Fibroblast of lung (primary cell): ENCODE measurements around the gene STRBP. TPM values are rescaled to one million over a fixed set of nuclear protein-coding genes. Genes with fewer than 3 reads are reported as not detected.

Experiments used
- DNase-seq, 2 donors: peaks; one replicate each; pipeline versions ENCODE4 v3.0.0 to v3.0.0-alpha.2; 2010; ENCODE audit warnings: low read depth in 2 of 2
- H2AFZ ChIP-seq: 2 replicates; pipeline ENCODE4 v1.5.1; 2012; ENCODE audit warnings: low read length, control low read depth, inconsistent platforms
- H3K27ac ChIP-seq: 2 replicates; pipeline ENCODE4 v1.5.1; 2011; ENCODE audit warnings: low read length, control low read depth; ENCODE audit not compliant: insufficient read depth
- H3K27me3 ChIP-seq: 2 replicates; pipeline ENCODE4 v1.5.1; 2011; ENCODE audit warnings: mild to moderate bottlenecking, low read length; ENCODE audit not compliant: control insufficient read depth, insufficient read depth
- H3K36me3 ChIP-seq: 2 replicates; pipeline ENCODE4 v1.5.1; 2011; ENCODE audit warnings: low read length; ENCODE audit not compliant: control insufficient read depth, insufficient read depth
- H3K4me1 ChIP-seq: 2 replicates; pipeline ENCODE4 v1.5.1; 2011; ENCODE audit warnings: low read length; ENCODE audit not compliant: control insufficient read depth, insufficient read depth; ENCODE audit errors: extremely low read depth
- H3K4me2 ChIP-seq: 2 replicates; pipeline ENCODE4 v1.5.1; 2011; ENCODE audit warnings: low read length, control low read depth; ENCODE audit not compliant: insufficient read depth; ENCODE audit errors: extremely low read depth
- H3K4me3 ChIP-seq, 4 experiments: fragments of 200-600 bp in 1 of 4; sonication (generic) in 1 of 4; replicated peaks in 1 of 4; 2 replicates each; pipeline ENCODE4 v1.5.1; 2011 to 2016; ENCODE audit warnings: low read length in 4 of 4, low read depth in 3 of 4, mild to moderate bottlenecking in 3 of 4, control low read depth in 2 of 4, inconsistent platforms in 1 of 4, mixed read lengths in 1 of 4; ENCODE audit not compliant: insufficient read depth in 1 of 4; ENCODE audit errors: control extremely low read depth in 1 of 4
- H3K79me2 ChIP-seq: 2 replicates; pipeline ENCODE4 v1.5.1; 2012; ENCODE audit warnings: mild to moderate bottlenecking, low read length, inconsistent platforms; ENCODE audit not compliant: control insufficient read depth, insufficient read depth
- H3K9ac ChIP-seq: 2 replicates; pipeline ENCODE4 v1.5.1; 2011; ENCODE audit warnings: mild to moderate bottlenecking, low read length, control low read depth; ENCODE audit not compliant: insufficient read depth
- H3K9me3 ChIP-seq: 2 replicates; pipeline ENCODE4 v1.5.1; 2012; ENCODE audit warnings: low read depth, low read length; ENCODE audit not compliant: control insufficient read depth, insufficient read depth
- H4K20me1 ChIP-seq: 2 replicates; pipeline ENCODE4 v1.5.1; 2011; ENCODE audit warnings: low read length; ENCODE audit not compliant: control insufficient read depth, insufficient read depth; ENCODE audit errors: extremely low read depth
- EZH2 ChIP-seq: IDR thresholded peaks from 2 replicates; pipeline ENCODE4 v1.5.1; 2012; ENCODE audit warnings: low read length, control low read depth, mild to moderate bottlenecking; ENCODE audit errors: missing control alignments
- polyA plus RNA-seq, 2 donors: library from polyadenylated mRNA; depleted of rRNA in 1 of 2; stranded (reverse) in 1 of 2; unstranded in 1 of 2; fragments of >200 nt; gene quantifications; 2 replicates each; pipeline ENCODE4 v1.2.1, GENCODE V29; 2011 to 2012; ENCODE audit warnings: missing spikeins in 1 of 2
- total RNA-seq: library from RNA; depleted of rRNA; stranded (reverse); fragments of >200 nt; gene quantifications from 2 replicates; pipeline ENCODE4 v1.2.1, GENCODE V29; 2014
- TF ChIP-seq, protein P1 (sequence below), 2 donors: IDR thresholded peaks in 1 of 2; conservative IDR thresholded peaks in 1 of 2; 1 replicate in 1 of 2; 2 replicates in 1 of 2; pipeline ENCODE4 v1.5.1; 2011 to 2012; ENCODE audit warnings: low read length in 2 of 2, control low read depth in 1 of 2, inconsistent platforms in 1 of 2, low read depth in 1 of 2, mild to moderate bottlenecking in 1 of 2

The STRBP gene
- total and polyA plus RNA-seq, 2 donors (not counting 1 experiment from before 2014, with no cell fraction given), result 3.3 to 5.9 TPM

DNA sequence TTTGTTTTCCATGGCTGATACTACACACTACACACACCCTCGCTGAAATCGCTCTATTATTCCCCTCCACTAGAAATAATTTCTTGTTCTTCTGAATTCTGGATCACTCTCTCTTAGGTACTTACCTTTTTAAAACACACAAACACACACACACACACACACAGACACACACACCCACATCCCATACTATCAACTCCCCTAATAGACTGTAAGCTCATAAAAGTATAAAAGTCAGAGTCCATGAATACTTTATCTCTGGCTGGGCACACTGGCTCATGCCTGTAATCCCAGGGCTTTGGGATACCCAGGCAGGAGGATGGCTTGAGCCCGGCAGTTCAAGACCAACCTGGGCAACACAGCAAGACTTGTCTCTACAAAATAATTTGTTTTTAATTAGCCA, 11.1 kb downstream of the STRBP start:
- DNase-seq, result no peak
- no peaks in the 10 kb centered on the region for H3K9me3 ChIP-seq
- H3K4me2 ChIP-seq, result no peak overlapping the region
- H3K4me1 ChIP-seq, result no peaks in the 10 kb centered on the region
- H3K27ac ChIP-seq, result no peak overlapping the region
- H3K79me2 ChIP-seq, result no peaks in the 10 kb centered on the region
- H3K9ac ChIP-seq, result no peak overlapping the region
- no peaks in the 10 kb centered on the region for H4K20me1 ChIP-seq
- H3K4me3 ChIP-seq, result no peak overlapping the region
- no peaks in the 10 kb centered on the region for H3K36me3 ChIP-seq
- H3K27me3 ChIP-seq, result no peaks in the 10 kb centered on the region
- no peak overlapping the region for H2AFZ ChIP-seq
- TF ChIP-seq, protein P1, sequence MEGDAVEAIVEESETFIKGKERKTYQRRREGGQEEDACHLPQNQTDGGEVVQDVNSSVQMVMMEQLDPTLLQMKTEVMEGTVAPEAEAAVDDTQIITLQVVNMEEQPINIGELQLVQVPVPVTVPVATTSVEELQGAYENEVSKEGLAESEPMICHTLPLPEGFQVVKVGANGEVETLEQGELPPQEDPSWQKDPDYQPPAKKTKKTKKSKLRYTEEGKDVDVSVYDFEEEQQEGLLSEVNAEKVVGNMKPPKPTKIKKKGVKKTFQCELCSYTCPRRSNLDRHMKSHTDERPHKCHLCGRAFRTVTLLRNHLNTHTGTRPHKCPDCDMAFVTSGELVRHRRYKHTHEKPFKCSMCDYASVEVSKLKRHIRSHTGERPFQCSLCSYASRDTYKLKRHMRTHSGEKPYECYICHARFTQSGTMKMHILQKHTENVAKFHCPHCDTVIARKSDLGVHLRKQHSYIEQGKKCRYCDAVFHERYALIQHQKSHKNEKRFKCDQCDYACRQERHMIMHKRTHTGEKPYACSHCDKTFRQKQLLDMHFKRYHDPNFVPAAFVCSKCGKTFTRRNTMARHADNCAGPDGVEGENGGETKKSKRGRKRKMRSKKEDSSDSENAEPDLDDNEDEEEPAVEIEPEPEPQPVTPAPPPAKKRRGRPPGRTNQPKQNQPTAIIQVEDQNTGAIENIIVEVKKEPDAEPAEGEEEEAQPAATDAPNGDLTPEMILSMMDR (conservative IDR thresholded peaks at IDR 0.05 in 1 of 2, IDR thresholded peaks at IDR 0.05 in 1 of 2; ENCODE audit: low read depth in 1 of 2, low read length in 2 of 2), result no peak
- TF ChIP-seq EZH2, result no peak

DNA sequence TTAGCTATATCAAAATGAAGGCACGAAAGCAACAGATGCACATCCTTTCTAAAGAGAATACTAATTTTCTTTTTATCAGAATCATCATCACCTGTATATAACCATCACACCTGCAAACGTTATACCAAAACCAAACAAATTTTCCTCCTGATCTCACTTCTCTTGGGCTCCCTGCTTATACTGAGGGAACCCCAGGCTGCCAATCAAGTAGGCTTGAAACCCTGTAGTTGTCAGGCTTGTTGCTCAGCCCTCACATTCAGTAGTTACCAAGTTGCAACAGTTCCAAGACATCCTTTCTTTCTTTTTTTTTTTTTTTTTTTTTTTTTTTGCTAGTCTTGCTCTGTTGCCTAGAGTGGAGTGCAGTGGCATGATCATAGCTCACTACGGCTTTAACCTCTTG, 12.7 kb downstream of the STRBP start:
- Histone ChIP-seq H2AFZ (no peak overlapping the region), H4K20me1 (no peaks in the 10 kb centered on the region), H3K27ac (no peak overlapping the region), H3K79me2 (no peaks in the 10 kb centered on the region), H3K36me3 (no peaks in the 10 kb centered on the region), H3K4me2 (no peak overlapping the region), H3K27me3 (no peaks in the 10 kb centered on the region), H3K4me1 (no peaks in the 10 kb centered on the region), H3K9me3 (no peaks in the 10 kb centered on the region), H3K4me3 (no peak overlapping the region), H3K9ac (no peak overlapping the region)
- no peak for DNase-seq
- TF ChIP-seq EZH2, result no peak
- TF ChIP-seq, protein P1 (conservative IDR thresholded peaks at IDR 0.05 in 1 of 2, IDR thresholded peaks at IDR 0.05 in 1 of 2; ENCODE audit: low read depth in 1 of 2, low read length in 2 of 2), result no peak

DNA sequence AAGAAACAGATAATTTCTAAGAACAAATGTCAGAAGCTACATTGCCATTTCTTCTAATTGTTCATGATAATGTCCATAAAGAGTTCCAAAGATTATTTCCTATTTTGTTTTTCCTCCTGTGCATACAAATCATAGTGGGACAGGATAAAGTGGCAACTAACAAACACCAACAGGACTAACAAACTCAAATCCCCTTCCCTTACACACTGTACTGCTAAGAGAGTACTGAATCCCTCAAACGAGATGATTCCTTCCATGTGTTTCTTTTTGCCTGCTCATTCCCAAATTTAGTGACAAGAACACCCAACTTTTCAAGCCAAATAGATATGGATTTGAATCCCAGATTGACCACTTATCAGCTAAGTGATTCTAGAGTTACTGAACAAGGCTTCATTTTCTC, 15.2 kb downstream of the STRBP start:
- Histone ChIP-seq H3K4me2 (no peak overlapping the region), H3K4me1 (no peaks in the 10 kb centered on the region), H3K9ac (no peak overlapping the region), H3K4me3 (no peak overlapping the region), H3K27ac (no peak overlapping the region), H3K9me3 (no peaks in the 10 kb centered on the region), H3K36me3 (no peaks in the 10 kb centered on the region), H4K20me1 (no peaks in the 10 kb centered on the region), H2AFZ (no peak overlapping the region), H3K27me3 (no peaks in the 10 kb centered on the region), H3K79me2 (no peaks in the 10 kb centered on the region)
- DNase-seq, result no peak
- TF ChIP-seq EZH2, result no peak
- TF ChIP-seq, protein P1 (conservative IDR thresholded peaks at IDR 0.05 in 1 of 2, IDR thresholded peaks at IDR 0.05 in 1 of 2; ENCODE audit: low read depth in 1 of 2, low read length in 2 of 2), result no peak
